IPS-20b (cell line): ENCODE data around the gene CCDC78.

Experiments used
- H3K27ac ChIP-seq: one replicate; pipeline ENCODE4 v1.5.1; 2013; ENCODE audit warnings: low read length
- H3K27me3 ChIP-seq: 2 replicates; pipeline ENCODE4 v1.6.1; 2013; ENCODE audit warnings: mild to moderate bottlenecking, low read length, inconsistent platforms; ENCODE audit not compliant: insufficient read depth
- H3K36me3 ChIP-seq: 2 replicates; pipeline ENCODE4 v1.6.1; 2013; ENCODE audit warnings: low read depth, mild to moderate bottlenecking, inconsistent platforms, low read length, moderate library complexity; ENCODE audit not compliant: insufficient read depth
- H3K4me1 ChIP-seq: 2 replicates; pipeline ENCODE4 v1.6.1; 2013; ENCODE audit warnings: mild to moderate bottlenecking, control low read depth, inconsistent platforms, low read length, moderate library complexity; ENCODE audit not compliant: insufficient read depth
- H3K4me3 ChIP-seq: 2 replicates; pipeline ENCODE4 v1.5.1; 2013; ENCODE audit warnings: mild to moderate bottlenecking, low read length, inconsistent platforms
- H3K9ac ChIP-seq: 2 replicates; pipeline ENCODE4 v1.6.1; 2013; ENCODE audit warnings: low read depth, mild to moderate bottlenecking, inconsistent platforms, low read length, moderate library complexity
- H3K9me3 ChIP-seq: 2 replicates; pipeline ENCODE4 v1.6.1; 2013; ENCODE audit warnings: mild to moderate bottlenecking, low read depth, low read length, inconsistent platforms; ENCODE audit not compliant: insufficient read depth

CCDC78 gene

GRCh38 chr16:726438-727290, at the start of gene CCDC78, which contains the start of gene HAGHL:
Gene CCDC78, minus strand, starts transcription at chr16:726443. Its CDS starts 76 bp downstream, at chr16:726367.
Gene HAGHL, plus strand, starts transcription at chr16:727106. Its CDS starts 404 bp downstream, at chr16:727510.
- H3K4me1 ChIP-seq, result no peaks in the 10 kb centered on the region
- no peaks in the 10 kb centered on the region for H3K36me3 ChIP-seq
- peak within 1 kb of the TSS; percentile 62 for H3K4me3 ChIP-seq
- no peak within 1 kb of the TSS for H3K27ac ChIP-seq
- H3K9ac ChIP-seq, result peak within 1 kb of the TSS; percentile 15; the same call in 1 of the 2 replicates
- H3K27me3 ChIP-seq, result peaks cover 25% of the 10 kb centered on the region
- no peaks in the 10 kb centered on the region for H3K9me3 ChIP-seq

- H3K27me3 ChIP-seq, result peaks cover 4% of the 10 kb centered on the region; the same call in 1 of the 2 replicates
- H3K9ac ChIP-seq, result no peak overlapping the region
- no peak overlapping the region for H3K4me3 ChIP-seq
- H3K36me3 ChIP-seq, result no peaks in the 10 kb centered on the region
- H3K4me1 ChIP-seq, result no peaks in the 10 kb centered on the region
- no peak overlapping the region for H3K27ac ChIP-seq
- no peaks in the 10 kb centered on the region for H3K9me3 ChIP-seq
Measured at GRCh38 chr16:775236-775796, 49.1 kb upstream of the CCDC78 start.

GRCh38 chr16:774086-775001, 48.1 kb upstream of the CCDC78 start:
- Histone ChIP-seq H3K4me3 (no peak overlapping the region), H3K9ac (no peak overlapping the region), H3K27me3 (0 out of 2 replicates have a peak, but pooled peaks cover 4% of the 10 kb centered on the region), H3K36me3 (no peaks in the 10 kb centered on the region), H3K4me1 (no peaks in the 10 kb centered on the region), H3K27ac (no peak overlapping the region), H3K9me3 (no peaks in the 10 kb centered on the region)

- Histone ChIP-seq H3K27ac (no peak overlapping the region), H3K4me3 (no peak overlapping the region), H3K9ac (no peak overlapping the region), H3K27me3 (no peaks in the 10 kb centered on the region), H3K9me3 (no peaks in the 10 kb centered on the region), H3K36me3 (no peaks in the 10 kb centered on the region), H3K4me1 (no peaks in the 10 kb centered on the region)
Measured at GRCh38 chr16:772959-773358, 46.7 kb upstream of the CCDC78 start.

- H3K9me3 ChIP-seq, result no peaks in the 10 kb centered on the region
- no peaks in the 10 kb centered on the region for H3K27me3 ChIP-seq
- no peaks in the 10 kb centered on the region for H3K4me1 ChIP-seq
- H3K4me3 ChIP-seq, result no peak overlapping the region
- no peaks in the 10 kb centered on the region for H3K36me3 ChIP-seq
- no peak overlapping the region for H3K27ac ChIP-seq
- H3K9ac ChIP-seq, result no peak overlapping the region
Measured at GRCh38 chr16:770411-770810, 44.2 kb upstream of the CCDC78 start.

- H3K27me3 ChIP-seq, result no peaks in the 10 kb centered on the region
- H3K4me1 ChIP-seq, result no peaks in the 10 kb centered on the region
- H3K27ac ChIP-seq, result no peak overlapping the region
- no peaks in the 10 kb centered on the region for H3K9me3 ChIP-seq
- no peak overlapping the region for H3K9ac ChIP-seq
- H3K36me3 ChIP-seq, result no peaks in the 10 kb centered on the region
- no peak overlapping the region for H3K4me3 ChIP-seq
Measured at GRCh38 chr16:769934-770333, 43.7 kb upstream of the CCDC78 start.

GRCh38 chr16:769184-769784, 43.0 kb upstream of the CCDC78 start:
- H3K27ac ChIP-seq, result no peak overlapping the region
- H3K9ac ChIP-seq, result no peak overlapping the region

GRCh38 chr16:768428-768827, 42.2 kb upstream of the CCDC78 start:
- Histone ChIP-seq H3K27ac (no peak overlapping the region), H3K36me3 (no peaks in the 10 kb centered on the region), H3K9ac (no peak overlapping the region), H3K4me1 (no peaks in the 10 kb centered on the region), H3K27me3 (no peaks in the 10 kb centered on the region), H3K4me3 (no peak overlapping the region; the same call in 1 of the 2 replicates), H3K9me3 (no peaks in the 10 kb centered on the region)

More at GRCh38 chr16:769184-769784, 43.0 kb upstream of the CCDC78 start:
- Histone ChIP-seq H3K9me3 (no peaks in the 10 kb centered on the region), H3K4me3 (peak overlapping the region; percentile 38; the same call in 1 of the 2 replicates), H3K27me3 (no peaks in the 10 kb centered on the region), H3K4me1 (no peaks in the 10 kb centered on the region), H3K36me3 (no peaks in the 10 kb centered on the region)

GRCh38 chr16:767743-768235, 41.5 kb upstream of the CCDC78 start:
- Histone ChIP-seq H3K9me3 (no peaks in the 10 kb centered on the region), H3K4me1 (no peaks in the 10 kb centered on the region), H3K4me3 (no peak overlapping the region; the same call in 1 of the 2 replicates), H3K36me3 (no peaks in the 10 kb centered on the region), H3K27ac (no peak overlapping the region), H3K27me3 (no peaks in the 10 kb centered on the region), H3K9ac (no peak overlapping the region)

- no peak overlapping the region for H3K4me3 ChIP-seq
- H3K27ac ChIP-seq, result no peak overlapping the region
- no peak overlapping the region for H3K9ac ChIP-seq
- H3K36me3 ChIP-seq, result no peaks in the 10 kb centered on the region
- H3K9me3 ChIP-seq, result no peaks in the 10 kb centered on the region
- H3K27me3 ChIP-seq, result no peaks in the 10 kb centered on the region
- H3K4me1 ChIP-seq, result no peaks in the 10 kb centered on the region
Measured at GRCh38 chr16:766820-767640, 40.8 kb upstream of the CCDC78 start.
